AG20443 (cell line): ENCODE measurements around the gene JPH3.

ENCODE experiments used
- DNase-seq: peaks from one replicate; pipeline ENCODE4 v3.0.0; 2012; ENCODE audit warnings: low spot score, mixed read lengths

JPH3 gene

DNA sequence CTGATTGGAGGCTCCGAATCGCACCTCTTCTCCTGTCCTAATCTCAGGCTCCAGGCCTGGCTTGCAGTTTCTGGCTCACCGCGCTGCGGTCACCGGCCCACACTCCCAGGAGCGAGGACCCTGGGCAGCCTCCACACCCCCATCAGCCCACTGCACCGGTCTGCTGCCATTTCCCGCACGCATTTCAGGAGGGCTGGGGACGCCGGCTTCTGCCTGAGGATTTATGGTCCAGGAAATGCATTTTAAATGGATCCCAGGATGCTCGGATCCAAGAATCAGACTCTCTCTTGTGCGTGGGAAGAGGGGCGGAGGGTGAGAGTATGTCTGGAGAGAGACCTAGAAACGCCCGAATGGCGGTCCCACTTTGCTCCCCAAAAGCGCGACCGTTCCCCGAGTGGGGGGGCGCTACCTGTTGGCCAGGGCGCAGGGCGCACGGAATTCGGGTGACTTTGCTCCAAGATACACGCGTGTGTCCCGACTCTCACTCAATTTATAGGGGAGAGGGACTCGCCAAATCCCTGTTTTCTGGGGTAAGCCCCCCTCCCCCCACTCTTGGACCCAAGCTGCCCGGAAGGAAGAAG is 817 bp upstream of the JPH3 start:
- DNase-seq: no peak

DNA sequence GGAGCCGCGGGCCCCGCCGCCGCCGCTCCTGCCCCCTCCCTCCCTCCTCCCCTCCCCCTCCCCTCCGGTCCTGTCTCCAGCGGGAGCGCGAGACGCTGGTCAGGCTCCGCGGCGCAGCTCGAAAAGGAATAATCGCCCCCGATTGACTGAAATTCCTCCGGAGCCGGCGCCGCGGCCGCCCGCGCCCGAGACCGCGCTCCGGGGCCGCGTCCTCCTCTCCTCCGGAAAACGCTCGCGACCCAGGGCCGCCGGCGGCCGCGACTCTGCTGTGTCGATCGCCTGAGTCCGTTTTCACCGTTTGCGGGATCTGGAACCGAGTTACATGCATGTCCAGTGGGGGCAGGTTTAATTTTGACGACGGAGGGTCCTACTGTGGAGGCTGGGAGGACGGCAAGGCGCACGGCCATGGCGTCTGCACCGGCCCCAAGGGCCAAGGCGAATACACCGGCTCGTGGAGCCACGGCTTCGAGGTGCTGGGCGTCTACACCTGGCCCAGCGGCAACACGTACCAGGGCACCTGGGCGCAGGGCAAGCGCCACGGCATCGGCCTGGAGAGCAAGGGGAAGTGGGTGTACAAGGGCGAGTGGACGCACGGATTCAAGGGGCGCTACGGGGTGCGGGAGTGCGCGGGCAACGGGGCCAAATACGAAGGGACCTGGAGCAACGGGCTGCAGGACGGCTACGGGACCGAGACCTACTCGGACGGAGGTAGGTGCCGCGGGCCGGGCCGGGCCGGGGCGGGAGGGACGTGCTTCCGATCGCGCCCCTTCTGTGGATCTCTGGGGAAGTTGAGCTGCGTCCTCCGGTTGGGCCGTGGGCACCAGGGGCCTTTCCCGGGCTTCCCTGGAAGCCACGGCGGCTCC is 744 bp downstream of the JPH3 start:
- DNase-seq: no peak

DNA sequence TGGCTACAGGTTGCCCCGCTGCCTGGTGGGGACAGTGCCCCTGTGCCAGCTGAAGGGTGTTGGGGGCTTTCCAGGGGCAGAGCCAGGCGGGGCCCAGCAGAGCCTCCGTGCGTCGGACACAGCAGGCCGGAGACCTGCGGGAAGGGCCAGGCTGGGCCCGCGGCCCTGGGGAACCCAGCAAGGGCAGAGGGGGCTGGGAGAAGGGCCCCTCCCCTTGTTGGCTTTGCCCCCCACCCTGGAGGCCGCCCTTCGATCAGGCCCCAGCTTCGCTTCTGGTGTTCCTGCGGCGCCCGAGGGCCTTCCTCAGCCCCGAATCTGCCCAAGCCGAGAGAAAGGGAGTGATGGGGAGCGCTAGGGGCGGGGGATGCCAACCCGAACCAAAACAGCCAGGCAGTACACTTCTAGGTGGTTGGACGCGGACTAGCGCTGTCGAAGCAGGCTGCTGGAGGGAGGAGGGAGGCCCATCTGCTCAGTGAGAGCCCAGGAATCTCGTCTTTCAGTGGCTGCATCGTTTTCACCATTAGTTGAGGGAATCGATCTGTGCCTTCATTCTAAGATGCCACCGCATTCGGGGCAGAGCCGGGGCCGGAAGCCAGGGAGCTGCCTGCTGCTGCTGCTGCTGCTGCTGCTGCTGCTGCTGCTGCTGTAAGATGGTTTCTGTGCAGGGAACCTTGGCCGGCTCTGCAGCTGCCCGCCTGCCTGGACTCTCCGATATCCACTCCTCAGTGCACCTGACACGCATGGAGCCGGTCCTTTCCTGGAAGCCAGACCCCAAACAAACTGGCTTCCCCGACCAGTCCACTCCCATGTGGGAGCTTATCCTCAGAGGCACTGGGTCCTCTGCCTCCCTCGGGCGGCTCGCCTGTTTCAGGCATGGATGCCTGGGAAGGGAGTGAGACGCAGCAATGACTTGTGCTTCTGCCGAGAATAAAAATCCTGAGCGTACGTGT is 1.7 kb downstream of the JPH3 start:
- DNase-seq: no peak

DNA sequence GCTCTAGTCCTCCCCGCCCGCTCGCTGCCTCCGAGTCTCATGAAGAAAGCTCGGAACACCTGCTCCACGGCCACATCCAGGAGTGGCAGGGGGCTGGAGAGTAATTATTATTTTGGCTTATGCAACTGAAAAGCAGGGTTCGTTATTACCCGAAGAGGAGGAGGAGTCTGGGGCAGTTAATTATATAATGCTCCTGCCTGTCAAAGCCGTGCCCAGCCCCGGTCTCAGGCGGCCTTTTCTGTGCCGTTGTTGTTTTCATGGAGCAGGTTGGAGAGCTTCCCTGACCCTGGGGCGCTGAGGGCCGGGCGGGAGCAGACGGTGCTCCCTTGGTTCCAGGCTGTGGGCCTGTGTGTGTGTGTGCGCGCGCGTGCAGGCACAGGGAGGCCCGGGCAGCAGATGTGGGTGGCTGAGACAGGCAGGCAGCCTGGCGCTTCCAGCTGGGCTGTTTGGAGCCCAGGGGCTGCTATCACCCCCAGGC is 2.4 kb downstream of the JPH3 start:
- no peak for DNase-seq

DNA sequence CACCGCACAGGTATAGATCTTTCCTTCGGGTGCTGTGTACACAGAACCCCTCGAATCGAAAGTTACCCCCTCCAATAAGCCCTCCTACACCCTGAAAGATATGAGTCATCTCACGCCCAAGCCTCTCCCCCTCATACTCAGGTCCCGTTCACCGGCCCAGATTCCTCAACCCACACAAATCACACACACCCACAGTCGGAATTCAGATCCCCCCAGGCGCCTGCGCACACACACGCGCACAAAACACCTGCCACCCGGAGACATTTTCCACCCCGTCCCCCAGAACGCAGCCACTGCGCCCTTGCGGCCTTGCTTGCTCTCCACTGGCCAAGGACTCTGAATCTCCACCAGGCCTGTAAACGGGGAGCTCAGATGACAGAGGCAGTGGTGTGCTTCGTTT is 4.9 kb downstream of the JPH3 start:
- DNase-seq: no peak

DNA sequence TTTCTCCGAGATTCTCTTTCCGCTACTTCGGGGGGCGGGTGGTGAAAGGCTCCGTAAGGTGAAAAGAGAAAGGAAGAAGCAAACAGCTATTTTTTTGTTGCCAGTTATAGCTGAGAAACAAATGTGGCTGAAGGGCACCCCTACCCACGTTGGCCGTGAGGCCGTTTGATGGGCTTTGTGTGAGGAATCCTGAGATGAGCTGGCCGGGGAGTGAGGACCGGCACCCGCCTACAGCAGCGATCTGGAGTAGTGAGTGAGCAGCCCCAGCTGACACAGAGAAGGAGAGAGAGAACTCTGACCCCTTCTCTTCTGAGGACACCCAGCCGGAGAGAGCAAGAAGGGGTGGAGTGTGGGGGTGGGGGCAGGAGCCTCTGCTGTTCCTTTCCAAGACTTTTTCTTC is 5.6 kb downstream of the JPH3 start:
- DNase-seq: no peak

DNA sequence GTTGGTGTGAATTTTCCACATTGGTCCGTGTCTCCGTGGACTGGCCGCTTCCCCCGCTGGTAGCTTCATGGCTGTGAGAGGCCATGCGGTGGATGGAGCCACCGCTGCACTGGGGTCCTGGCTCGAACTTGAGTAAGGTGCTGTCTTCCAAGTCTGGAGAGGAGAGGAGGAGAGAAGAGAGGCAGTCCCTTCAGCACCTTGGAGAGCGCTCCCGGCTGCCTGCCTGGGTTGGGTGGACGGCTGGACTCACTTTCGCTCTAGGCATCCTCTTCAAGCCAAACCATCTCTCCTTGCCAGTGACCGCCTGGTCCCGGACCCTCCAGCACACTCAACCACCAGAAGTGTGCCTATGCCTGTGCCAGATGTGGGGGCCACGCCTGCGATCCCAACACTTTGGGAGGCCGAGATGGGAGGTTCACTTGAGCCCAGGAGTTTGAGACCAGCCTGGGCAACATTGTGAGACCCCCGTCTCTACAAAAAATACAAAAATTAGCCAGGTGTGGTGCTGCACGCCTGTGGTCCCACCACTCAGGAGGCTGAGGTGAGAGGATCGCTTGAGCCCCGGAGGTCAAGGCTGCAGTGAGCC is 6.2 kb downstream of the JPH3 start:
- DNase-seq: peak; percentile 91

DNA sequence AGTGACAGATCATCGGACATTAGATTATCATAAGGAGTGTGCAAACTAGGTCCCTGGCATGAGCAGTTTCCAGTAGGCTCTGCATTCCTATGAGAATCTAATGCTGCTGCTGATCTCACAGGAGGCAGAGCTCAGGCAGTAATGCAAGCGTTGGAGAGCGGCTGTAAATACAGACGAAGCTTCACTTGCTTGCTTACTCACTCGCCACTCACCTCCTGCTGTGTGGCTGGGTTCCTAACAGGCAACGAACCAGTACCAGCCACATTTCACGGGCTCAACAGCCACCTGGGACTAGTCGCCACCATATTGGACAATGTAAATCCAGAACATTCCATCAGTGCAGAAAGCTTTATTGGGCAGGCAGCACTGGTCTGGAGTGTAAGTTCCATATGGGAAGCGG is 7.7 kb downstream of the JPH3 start:
- no peak for DNase-seq

DNA sequence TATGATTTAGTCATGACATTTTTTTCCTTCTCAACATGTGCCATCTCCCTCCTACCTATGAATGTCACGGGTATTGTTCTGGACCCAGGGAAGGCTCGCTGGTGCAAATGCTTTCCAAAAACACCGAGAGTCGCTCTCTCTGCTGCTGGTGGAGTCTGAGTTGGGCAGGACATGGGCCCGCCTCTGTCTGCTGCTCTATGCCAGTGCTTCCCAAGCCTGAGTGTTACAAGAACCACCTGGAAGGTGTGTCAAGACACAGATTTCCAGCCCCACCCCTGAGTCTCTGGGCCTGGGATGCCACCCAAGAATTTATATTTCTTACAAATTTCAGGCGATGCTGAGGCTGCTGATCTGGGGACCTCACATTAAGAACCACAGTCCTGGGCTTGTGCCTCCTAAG is 9.1 kb downstream of the JPH3 start:
- DNase-seq: no peak

DNA sequence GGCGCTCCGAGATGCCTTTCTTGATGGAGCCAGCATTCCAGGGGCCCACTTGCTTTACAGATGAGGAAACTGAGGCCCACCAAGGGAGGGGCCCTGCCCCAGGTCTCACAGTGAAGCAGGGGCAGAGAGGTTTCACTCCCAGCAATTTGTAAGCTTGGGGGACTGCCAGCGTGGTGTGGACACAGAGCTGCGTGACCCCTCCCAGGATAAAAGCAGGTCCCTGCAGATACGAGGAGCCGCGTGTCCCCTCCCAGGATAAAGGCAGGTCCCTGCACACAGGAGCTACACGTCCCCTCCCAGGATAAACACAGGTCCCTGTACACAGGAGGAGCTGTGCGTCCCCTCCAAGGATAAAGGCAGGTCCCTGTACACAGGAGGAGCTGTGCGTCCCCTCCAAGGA is 11.7 kb downstream of the JPH3 start:
- DNase-seq: no peak

DNA sequence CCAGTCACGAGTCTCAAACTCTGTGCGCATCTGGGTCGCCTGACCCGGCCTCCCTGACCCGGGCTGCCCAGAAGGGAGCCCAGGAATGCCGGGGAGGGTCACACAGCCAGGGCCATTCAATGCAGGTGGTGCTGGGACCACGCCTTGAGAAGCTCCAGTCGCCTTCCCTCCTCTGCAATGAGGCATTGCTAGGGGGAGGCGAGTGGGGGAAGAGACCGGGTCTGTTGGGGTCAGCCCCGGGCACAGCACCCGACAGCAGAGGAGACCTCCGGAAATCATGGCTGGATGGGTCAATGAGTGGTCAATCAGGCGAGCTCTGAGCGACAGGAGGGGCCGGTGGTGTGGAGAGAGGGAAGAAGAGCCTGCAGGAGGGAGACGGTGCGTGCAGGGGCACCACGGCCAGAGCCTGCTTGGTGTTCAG is 13.3 kb downstream of the JPH3 start:
- no peak for DNase-seq

DNA sequence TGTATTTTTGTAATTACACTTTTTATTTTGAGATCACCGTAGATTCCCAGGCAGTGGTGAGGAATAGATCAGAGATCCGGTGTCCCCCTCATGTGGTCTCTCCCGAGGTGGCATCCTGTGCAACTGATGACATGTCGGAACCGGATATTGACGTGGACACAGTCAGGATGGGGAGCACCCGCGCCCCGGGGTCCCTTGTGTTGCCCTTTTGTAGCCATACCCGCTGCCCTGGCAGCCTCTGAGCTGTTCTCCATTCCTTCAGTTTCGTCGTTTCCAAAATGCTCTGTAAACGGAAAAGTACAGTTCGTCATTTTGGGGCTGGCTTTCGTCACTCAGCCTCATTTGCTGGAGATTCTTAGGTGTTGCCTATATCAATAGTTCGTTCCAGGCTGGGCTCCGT is 14.2 kb downstream of the JPH3 start:
- no peak for DNase-seq

DNA sequence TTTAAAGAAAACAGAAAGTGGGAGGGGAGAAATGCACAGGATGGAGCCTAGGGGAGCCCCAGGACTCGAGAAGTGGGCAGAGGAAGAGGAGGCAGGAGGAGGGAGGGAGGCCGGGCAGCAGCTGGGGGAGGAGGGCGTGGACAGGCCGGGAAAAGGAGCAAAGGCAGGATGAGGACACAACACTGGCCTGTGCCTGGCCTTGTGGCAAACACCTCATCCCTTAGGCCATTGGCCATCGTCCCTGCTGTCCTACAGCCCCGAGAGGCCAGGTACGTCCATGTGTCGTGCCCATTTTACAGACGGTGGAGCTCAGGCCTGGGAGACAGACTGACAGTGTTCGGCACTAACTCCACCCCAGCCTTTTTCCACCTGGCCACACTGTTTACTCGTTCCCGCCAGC is 15.9 kb downstream of the JPH3 start:
- DNase-seq: no peak

DNA sequence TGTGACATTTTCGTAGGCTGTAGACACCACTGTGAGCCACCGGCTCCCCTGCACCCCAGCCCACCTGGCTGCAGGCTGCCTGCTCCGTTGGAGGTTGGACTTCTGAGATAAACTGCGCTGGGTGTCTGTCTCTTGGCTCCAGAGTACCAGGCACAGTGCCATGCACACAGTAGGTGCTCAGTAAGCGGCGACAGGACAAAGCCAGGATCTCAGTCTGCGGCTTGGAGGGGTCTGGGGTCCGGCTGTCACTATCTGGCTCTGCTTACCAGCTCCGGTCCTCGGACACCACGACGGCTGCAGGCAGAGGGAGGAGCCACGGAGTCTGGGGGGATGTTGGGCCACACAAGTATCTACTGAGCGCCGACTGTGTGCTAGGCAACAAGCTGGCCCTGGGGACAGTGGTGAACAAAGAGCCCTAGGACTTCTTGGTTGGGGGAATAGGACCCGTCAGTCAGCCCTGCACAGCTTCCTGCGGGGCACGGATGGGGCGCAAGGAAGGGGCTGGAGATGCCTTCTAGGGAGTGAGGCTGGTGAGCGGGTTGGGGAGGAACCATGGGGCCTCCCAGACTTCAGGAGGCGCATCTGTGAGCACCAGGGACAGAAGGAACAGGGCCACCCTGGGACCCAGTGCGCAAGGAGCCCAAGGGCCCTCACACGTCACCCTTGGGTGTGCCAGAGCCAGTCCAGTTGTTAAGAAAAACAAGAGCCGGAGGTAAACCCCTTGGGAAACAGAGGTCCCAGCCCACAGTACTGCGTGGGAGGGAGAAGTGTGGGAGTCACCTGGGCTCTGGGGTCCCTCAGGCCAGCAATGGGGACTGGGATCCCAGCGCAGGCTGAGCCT is 17.3 kb downstream of the JPH3 start:
- no peak for DNase-seq

DNA sequence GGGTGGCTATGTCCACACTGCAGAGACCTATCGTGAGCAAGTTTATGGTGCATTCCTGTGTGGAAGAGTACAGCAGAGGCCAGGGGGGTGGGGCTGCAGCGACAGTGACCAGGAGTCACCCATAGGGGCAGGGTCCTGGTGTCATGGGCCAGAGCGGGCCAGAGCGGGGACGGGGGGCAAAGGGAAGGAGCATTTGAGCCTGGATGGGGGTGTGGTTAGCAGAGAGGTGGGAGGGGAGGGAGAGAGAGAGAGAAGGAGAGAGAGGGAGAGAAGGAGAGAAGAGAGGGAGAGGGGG is 17.8 kb downstream of the JPH3 start:
- no peak for DNase-seq

DNA sequence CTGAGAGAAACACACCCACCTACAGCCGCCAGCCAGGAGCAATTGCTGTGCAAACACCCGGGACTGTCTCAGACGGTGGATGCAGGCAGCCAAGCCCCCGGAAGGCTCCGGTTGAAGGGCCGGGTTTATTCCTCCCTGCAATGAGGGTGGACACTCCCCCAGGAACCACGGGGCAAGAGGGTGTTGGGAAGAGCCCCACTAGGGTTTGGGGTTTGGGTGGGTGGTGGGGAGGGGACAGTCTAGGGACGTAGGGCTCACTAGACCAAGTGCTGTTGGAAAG is 19.2 kb downstream of the JPH3 start:
- DNase-seq: no peak

DNA sequence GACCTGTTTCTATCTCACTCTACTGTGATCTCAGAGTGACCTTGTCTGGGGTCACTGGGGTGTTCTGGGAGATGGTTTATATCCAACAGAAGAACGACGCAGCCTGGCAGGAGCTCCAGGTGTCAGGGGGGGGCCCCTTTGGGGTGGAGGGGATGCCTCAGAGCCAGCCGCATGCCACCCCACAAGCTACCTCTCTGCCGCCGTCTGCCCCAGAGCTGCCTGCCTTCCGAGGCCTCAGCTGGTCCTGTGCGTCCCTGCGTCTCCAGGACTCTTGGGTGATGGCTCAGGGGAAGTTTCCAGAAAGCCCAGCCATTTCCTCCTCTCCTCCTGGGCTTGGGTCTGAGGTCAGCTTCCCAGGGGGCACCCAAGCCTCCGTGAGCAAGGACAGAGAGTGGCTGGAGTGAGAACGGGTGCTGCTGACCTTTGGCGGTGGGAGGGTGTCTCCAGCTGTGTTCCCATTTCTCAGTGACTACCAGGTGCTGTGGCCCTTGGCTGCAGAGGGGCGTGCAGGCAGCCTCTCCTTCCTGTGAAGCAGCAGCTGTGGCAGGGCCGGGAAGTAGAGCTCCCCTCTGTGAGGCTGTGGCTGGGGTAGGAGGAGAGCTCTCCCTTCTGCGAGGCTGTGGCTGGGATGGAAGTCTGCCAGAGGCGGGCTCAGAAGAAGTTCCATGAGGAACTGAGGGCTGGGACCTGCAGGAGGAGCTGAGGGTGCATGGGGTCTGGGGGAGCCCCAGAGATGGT is 19.8 kb downstream of the JPH3 start:
- DNase-seq: no peak

DNA sequence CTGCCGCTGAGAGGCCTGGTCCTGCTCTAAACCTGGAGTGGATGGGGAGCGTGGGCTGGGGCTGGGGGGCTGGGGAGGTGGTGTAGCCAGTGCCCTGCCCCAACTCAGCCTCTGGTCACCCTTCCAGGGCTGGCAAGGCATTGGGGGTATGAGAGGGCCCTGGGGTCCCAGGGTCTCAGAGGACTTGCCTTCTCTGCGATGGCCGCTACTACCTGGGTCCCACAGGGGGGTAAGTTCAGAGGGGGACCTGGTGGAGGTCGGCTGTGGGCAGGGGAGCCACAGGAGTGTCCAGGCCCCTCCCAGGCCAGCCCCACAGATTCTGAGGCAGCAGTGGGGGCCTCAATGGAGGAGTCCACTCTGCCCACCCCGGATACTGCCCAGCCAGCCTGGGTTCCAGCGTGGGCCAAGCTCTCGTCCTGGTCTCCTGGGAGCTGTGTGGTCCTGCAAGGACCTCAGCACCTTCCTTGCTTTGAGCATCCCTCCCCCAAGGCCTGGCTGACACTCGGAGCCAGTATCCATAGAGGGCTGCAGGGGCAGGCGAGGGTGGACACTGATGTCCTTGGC is 20.5 kb downstream of the JPH3 start:
- no peak for DNase-seq

DNA sequence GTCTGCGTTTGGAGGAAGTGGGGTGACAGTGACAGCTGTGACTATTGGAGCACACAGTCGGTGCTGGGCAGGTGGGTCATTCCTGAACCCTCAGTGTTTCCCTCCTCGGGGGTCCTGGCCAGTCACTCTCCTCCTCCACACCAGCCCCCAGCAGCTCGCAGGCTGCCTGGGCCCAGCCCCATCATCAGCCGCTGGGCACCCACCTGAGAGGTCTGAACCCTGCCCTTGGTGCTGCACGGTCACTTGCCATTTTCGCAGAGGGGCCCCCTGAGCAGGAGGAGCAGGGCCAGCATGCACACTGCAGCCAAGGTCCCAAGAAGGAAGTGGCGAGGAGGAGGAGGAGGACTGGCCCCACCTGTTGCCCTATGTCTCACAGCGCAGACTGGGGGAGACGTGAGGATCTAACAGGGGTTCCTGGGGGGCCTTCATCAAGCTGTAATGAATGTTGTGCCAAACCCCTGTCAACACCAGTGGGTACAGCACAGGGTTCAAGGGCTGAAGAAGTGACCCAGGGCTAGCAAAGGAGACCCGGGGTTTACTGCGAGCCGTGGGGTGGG is 23.0 kb downstream of the JPH3 start:
- no peak for DNase-seq

DNA sequence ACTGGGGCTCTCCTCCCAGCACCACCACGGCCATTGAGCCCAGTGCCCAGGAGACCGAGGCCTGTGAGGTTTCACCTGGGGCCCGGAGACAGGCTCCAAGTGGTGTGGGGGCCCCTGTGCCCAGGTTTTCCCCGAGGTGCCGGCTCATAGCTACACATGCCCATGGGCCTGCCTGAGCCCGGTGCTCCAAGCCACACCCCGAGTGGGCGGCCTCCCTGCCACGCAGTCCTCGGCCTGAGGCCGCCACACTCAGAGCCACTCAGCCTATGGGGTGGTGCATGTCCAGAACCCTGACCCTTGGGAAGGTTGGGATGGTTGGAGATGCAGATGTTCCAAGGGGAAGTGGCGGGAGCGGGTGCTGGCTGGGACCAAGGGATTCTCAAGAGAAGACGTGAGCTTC is 24.1 kb downstream of the JPH3 start:
- no peak for DNase-seq
